ENCODE data around the gene MEIOB. TPM values are rescaled to one million over a fixed set of nuclear protein-coding genes. Genes with fewer than 3 reads are reported as not detected.

The MEIOB gene
- total RNA-seq, 1 donor from 2014 or later, result not detected

DNA sequence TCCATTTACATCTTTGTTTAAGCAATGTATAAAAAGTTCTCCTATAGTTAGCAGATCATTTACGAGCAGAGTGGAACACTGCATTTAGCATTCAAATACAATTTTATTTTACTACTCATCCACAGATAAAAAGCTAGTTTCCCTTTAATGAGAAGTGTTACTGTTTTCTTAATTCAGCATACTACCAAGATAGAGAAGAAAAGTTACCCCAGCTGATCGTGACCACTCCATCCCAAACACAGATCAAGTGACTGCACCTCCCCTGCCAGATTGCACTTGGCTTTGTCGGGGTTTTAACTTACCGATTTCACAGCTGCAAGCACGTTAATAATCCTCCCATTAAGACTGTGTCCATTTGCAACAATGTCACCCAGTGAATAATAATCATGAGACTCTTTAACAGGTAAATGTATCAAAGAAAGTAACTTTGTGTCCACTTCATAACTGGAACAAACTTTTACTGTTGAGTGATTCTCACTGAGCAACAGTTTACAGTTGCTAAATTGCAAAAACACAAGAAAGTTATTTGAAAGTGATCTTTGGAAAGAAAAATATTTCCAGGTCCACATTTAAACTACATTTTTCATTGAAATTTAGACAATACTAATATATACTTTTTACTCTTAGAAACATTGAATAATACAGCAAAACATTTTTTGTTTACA is 14.4 kb downstream of the MEIOB start:
- Histone ChIP-seq H3K36me3 (no peaks in the 10 kb centered on the region), H3K27ac (replicated peaks) (no peak overlapping the region), H3K9me3 (replicated peaks) (no peaks in the 10 kb centered on the region), H3K4me3 (no peak overlapping the region), H3K4me1 (no peaks in the 10 kb centered on the region), H3K27me3 (ENCODE audit: low read depth) (peaks cover 54% of the 10 kb centered on the region)
- DNase-seq, result no peak
- TF ChIP-seq, protein P1, sequence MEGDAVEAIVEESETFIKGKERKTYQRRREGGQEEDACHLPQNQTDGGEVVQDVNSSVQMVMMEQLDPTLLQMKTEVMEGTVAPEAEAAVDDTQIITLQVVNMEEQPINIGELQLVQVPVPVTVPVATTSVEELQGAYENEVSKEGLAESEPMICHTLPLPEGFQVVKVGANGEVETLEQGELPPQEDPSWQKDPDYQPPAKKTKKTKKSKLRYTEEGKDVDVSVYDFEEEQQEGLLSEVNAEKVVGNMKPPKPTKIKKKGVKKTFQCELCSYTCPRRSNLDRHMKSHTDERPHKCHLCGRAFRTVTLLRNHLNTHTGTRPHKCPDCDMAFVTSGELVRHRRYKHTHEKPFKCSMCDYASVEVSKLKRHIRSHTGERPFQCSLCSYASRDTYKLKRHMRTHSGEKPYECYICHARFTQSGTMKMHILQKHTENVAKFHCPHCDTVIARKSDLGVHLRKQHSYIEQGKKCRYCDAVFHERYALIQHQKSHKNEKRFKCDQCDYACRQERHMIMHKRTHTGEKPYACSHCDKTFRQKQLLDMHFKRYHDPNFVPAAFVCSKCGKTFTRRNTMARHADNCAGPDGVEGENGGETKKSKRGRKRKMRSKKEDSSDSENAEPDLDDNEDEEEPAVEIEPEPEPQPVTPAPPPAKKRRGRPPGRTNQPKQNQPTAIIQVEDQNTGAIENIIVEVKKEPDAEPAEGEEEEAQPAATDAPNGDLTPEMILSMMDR (IDR thresholded peaks at IDR 0.05; ENCODE audit: borderline replicate concordance), result no peak
- intact Hi-C loops (cut with micrococcal nuclease), result no loop called here

DNA sequence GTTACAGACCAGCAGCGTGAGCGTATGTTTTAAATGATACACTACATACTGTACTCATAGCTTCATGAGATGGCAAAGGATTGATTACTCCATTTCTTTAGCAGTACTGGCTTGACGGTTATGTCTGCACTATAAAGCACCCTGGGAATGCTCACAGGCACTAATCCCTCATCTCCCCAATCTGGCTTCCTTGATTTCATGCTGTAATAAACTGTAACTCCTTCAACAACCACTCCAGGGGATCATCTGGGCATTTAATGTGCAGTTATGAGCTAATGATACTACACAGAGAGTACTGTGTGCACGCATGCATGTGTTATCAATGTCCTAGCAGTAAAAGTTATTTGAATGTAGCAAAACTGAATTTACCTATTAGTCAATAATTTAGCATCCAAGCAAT is 20.2 kb downstream of the MEIOB start:
- no peak for DNase-seq
- intact Hi-C loops (cut with micrococcal nuclease), result no loop called here
- Histone ChIP-seq H3K27ac (replicated peaks) (no peak overlapping the region), H3K36me3 (no peaks in the 10 kb centered on the region), H3K4me1 (no peaks in the 10 kb centered on the region), H3K9me3 (replicated peaks) (no peaks in the 10 kb centered on the region), H3K27me3 (ENCODE audit: low read depth) (peaks cover 17% of the 10 kb centered on the region), H3K4me3 (no peak overlapping the region)
- TF ChIP-seq, protein P1 (IDR thresholded peaks at IDR 0.05; ENCODE audit: borderline replicate concordance), result no peak

DNA sequence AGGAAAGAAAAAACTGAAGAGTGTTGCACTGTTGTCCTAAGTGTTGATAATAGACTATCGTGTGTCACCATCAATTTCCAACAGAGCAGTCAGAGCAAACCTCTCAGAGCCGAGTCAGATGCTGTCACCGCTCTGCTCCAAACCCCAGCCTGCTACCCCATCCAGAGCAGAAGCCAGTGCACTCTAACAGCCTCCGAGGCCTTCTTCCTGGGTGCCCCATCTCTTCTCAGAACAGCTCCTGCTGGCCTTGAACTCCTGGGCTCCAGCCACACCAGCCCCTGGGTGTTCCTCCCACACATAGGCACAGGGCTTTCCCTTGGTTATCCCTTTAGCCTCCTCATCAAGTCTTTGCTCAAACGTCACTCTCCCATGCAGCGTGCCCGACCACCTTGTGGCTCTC is 21.0 kb downstream of the MEIOB start:
- H3K4me3 ChIP-seq, result no peak overlapping the region
- DNase-seq, result no peak
- no peaks in the 10 kb centered on the region for H3K36me3 ChIP-seq
- intact Hi-C loops (cut with micrococcal nuclease), result no loop called here
- no peaks in the 10 kb centered on the region for H3K4me1 ChIP-seq
- peaks cover 16% of the 10 kb centered on the region for H3K27me3 ChIP-seq (ENCODE audit: low read depth)
- TF ChIP-seq, protein P1 (IDR thresholded peaks at IDR 0.05; ENCODE audit: borderline replicate concordance), result no peak
- H3K27ac ChIP-seq (replicated peaks), result no peak overlapping the region
- H3K9me3 ChIP-seq (replicated peaks), result no peaks in the 10 kb centered on the region

DNA sequence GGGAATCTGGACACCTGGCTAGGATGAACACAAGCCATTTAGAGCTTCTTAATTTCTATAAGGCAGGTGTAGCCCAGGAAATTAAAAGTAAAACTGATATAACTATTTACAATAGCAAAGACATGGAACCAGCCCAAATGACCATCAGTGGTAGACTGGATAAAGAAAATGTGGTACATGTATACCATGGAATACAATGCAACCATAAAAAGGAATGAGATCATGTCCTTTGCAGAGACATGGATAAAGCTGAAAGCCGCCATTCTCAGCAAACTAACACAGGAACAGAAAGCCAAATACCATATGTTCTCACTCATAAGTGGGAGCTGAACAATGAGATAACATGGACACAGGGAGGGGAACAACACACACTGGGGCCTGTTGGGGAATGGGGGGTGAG is 25.5 kb downstream of the MEIOB start:
- Histone ChIP-seq H3K4me1 (no peaks in the 10 kb centered on the region), H3K27ac (replicated peaks) (no peak overlapping the region), H3K27me3 (ENCODE audit: low read depth) (peaks cover 4% of the 10 kb centered on the region), H3K4me3 (no peak overlapping the region), H3K36me3 (no peaks in the 10 kb centered on the region), H3K9me3 (replicated peaks) (no peaks in the 10 kb centered on the region)
- intact Hi-C loops (cut with micrococcal nuclease), result no loop called here
- no peak for DNase-seq
- TF ChIP-seq, protein P1 (IDR thresholded peaks at IDR 0.05; ENCODE audit: borderline replicate concordance), result no peak

DNA sequence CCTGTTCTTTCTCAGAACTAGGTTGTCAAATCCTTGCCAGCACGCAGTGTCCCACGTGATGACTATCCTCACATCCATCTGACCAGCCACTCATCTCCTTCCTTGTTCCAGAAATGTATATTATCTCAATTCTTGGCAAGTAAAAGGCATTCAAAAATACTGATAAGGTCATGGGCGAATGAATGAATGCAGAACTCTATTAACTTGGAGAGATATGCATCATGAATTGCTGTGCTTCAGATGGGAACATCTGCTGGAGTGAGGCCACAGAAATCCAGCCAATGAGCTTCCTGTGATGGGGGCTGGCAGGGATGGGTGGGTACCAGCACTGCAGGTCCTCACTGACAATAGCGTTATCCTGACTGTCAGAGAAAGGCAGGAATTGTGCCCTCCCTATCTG is 26.0 kb downstream of the MEIOB start:
- TF ChIP-seq, protein P1 (IDR thresholded peaks at IDR 0.05; ENCODE audit: borderline replicate concordance), result no peak
- intact Hi-C loops (cut with micrococcal nuclease), result no loop called here
- Histone ChIP-seq H3K4me3 (no peak overlapping the region), H3K9me3 (replicated peaks) (no peaks in the 10 kb centered on the region), H3K4me1 (no peaks in the 10 kb centered on the region), H3K27ac (replicated peaks) (no peak overlapping the region), H3K27me3 (ENCODE audit: low read depth) (peaks cover 2% of the 10 kb centered on the region), H3K36me3 (no peaks in the 10 kb centered on the region)
- DNase-seq, result no peak
